ENCODE measurements around the gene VIL1.

The VIL1 gene

GRCh38 chr2:218444692-218445357, 25.9 kb downstream of the VIL1 start:
- no peak for FAIRE-seq
- DNase-seq (ENCODE audit: insufficient read length, low spot score), result no peak
- TF ChIP-seq CTCF (IDR thresholded peaks at IDR 0.05; ENCODE audit: insufficient read depth, missing control alignments), result no peak

GRCh38 chr2:218445602-218446001, 26.7 kb downstream of the VIL1 start:
- TF ChIP-seq CTCF (IDR thresholded peaks at IDR 0.05; ENCODE audit: insufficient read depth, missing control alignments), result no peak
- DNase-seq (ENCODE audit: insufficient read length, low spot score) (no peak), FAIRE-seq (no peak)

GRCh38 chr2:218446547-218446946, 27.6 kb downstream of the VIL1 start:
- FAIRE-seq, result no peak
- DNase-seq (ENCODE audit: insufficient read length, low spot score), result no peak
- no peak for TF ChIP-seq CTCF (IDR thresholded peaks at IDR 0.05; ENCODE audit: insufficient read depth, missing control alignments)

- FAIRE-seq (no peak), DNase-seq (ENCODE audit: insufficient read length, low spot score) (no peak)
- TF ChIP-seq CTCF (IDR thresholded peaks at IDR 0.05; ENCODE audit: insufficient read depth, missing control alignments), result no peak
Observed at GRCh38 chr2:218447072-218447471, 28.1 kb downstream of the VIL1 start.

- no peak for TF ChIP-seq CTCF (IDR thresholded peaks at IDR 0.05; ENCODE audit: insufficient read depth, missing control alignments)
- DNase-seq (ENCODE audit: insufficient read length, low spot score) (no peak), FAIRE-seq (no peak)
Observed at GRCh38 chr2:218448934-218449333, 30.0 kb downstream of the VIL1 start.

GRCh38 chr2:218452079-218452478, 33.2 kb downstream of the VIL1 start:
- FAIRE-seq (no peak), DNase-seq (ENCODE audit: insufficient read length, low spot score) (no peak)
- no peak for TF ChIP-seq CTCF (IDR thresholded peaks at IDR 0.05; ENCODE audit: insufficient read depth, missing control alignments)

- DNase-seq (ENCODE audit: insufficient read length, low spot score) (no peak), FAIRE-seq (no peak)
- no peak for TF ChIP-seq CTCF (IDR thresholded peaks at IDR 0.05; ENCODE audit: insufficient read depth, missing control alignments)
Observed at GRCh38 chr2:218456849-218457248, 37.9 kb downstream of the VIL1 start.
